Measurements from ENCODE around the gene LIME1. TPM values are rescaled to one million over a fixed set of nuclear protein-coding genes. Genes with fewer than 3 reads are reported as not detected.

LIME1 gene
- total RNA-seq, 1 donor from 2014 or later: 7.8 TPM

DNA sequence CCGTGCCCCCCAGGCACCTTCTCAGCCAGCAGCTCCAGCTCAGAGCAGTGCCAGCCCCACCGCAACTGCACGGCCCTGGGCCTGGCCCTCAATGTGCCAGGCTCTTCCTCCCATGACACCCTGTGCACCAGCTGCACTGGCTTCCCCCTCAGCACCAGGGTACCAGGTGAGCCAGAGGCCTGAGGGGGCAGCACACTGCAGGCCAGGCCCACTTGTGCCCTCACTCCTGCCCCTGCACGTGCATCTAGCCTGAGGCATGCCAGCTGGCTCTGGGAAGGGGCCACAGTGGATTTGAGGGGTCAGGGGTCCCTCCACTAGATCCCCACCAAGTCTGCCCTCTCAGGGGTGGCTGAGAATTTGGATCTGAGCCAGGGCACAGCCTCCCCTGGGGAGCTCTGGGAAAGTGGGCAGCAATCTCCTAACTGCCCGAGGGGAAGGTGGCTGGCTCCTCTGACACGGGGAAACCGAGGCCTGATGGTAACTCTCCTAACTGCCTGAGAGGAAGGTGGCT, 39.1 kb upstream of the LIME1 start:
- TF ChIP-seq CTCF (IDR thresholded peaks at IDR 0.05): no peak
- ATAC-seq (no peak), DNase-seq (no peak)
- Histone ChIP-seq H3K4me3 (peak overlapping the region; percentile 29), H3K4me1 (peaks cover 16% of the 10 kb centered on the region), H3K27me3 (no peaks in the 10 kb centered on the region), H3K9me3 (no peaks in the 10 kb centered on the region), H3K27ac (no peak overlapping the region), H3K36me3 (peaks cover 15% of the 10 kb centered on the region)
- intact Hi-C loops (cut with DNase I): no loop called here

GRCh38 chr20:63697868-63698545, 38.5 kb upstream of the LIME1 start:
- DNase-seq (no peak), ATAC-seq (no peak)
- H3K9me3 ChIP-seq: no peaks in the 10 kb centered on the region
- intact Hi-C loops (cut with DNase I): no loop called here
- H3K27me3 ChIP-seq: no peaks in the 10 kb centered on the region
- no peak overlapping the region for H3K27ac ChIP-seq
- peak overlapping the region; percentile 29 for H3K4me3 ChIP-seq
- no peak for TF ChIP-seq CTCF (IDR thresholded peaks at IDR 0.05)
- peaks cover 15% of the 10 kb centered on the region for H3K36me3 ChIP-seq
- H3K4me1 ChIP-seq: peaks cover 16% of the 10 kb centered on the region

DNA sequence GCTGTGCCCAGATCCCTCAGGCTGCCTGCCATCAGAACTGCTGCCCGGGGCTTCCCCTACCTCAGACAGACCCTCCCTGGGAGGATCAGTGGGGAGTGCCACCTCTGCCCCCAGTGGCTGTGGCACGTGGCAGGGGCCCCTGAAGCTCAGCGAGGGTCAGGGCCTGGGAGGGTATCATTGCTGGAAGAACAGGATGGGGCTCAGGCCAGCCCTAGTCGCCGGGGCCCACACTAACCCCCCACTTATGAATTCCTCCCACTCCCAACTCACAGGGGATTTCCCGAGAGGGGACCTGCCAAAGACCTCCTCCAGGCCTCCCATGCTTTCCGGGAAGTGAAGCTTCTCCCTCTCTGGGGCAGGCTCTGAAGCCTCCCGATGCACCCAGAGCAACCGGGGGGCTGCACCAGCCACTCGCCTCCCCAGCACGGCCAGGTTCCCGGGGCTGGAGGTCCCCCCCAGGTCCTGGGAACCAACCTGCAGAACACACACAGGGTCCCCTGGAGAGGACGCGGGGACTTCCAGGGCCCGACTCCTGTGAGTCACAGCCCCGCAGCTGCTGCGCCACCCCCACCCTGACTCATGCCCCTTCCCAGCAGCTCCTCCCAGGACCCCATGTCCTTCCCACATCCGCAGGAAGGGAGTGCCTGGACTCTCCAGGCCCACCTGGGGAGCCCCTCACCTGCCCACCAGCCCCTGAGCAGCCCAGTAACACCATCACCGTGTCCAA, 37.6 kb upstream of the LIME1 start:
- ATAC-seq (peak; percentile 2), DNase-seq (peak; percentile 67)
- H3K27ac ChIP-seq: peak overlapping the region; percentile 60
- no peaks in the 10 kb centered on the region for H3K9me3 ChIP-seq
- intact Hi-C loops (cut with DNase I): no loop called here
- no peaks in the 10 kb centered on the region for H3K27me3 ChIP-seq
- H3K4me1 ChIP-seq: peaks cover 16% of the 10 kb centered on the region
- no peak overlapping the region for H3K4me3 ChIP-seq
- H3K36me3 ChIP-seq: peaks cover 20% of the 10 kb centered on the region
- no peak for TF ChIP-seq CTCF (IDR thresholded peaks at IDR 0.05)

DNA sequence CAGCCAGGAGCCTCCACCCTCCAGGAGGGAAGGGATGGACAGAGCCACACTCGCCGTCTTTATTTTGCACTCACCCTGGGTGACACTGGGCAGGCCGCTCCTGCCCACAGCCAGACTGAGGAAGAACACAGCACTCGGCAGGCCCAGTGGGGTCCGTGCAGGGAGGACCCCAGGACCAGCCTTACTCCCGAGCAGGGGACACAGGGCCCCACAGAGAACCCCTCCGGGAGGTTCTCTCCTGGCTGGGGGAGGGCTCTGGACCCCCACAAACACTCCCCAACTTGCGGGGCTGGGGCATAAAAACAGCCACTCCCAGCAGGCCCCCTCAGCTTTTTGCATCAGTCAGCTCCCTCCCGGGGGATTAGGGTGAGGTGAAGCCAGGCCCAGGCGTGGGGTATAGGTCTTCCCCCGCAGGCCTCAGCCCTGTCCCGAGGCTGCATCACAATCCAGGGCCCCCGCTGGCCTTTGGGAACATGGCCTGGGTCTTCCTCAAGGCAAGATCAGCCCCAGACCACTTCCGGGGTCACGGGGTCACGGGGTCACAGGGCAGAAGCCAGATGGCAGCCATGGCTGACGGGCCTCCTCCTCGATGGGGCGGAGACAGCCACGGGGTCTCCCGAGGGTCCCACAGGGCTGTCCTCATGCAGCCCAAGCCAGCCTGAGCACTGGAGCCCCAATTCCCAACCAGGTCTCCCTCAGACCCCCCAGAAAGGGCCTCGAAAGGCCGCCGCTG, 36.8 kb upstream of the LIME1 start:
- Histone ChIP-seq H3K27me3 (no peaks in the 10 kb centered on the region), H3K9me3 (no peaks in the 10 kb centered on the region), H3K4me3 (no peak overlapping the region), H3K4me1 (peaks cover 16% of the 10 kb centered on the region), H3K27ac (peak overlapping the region; percentile 60), H3K36me3 (peaks cover 22% of the 10 kb centered on the region)
- ATAC-seq: no peak
- DNase-seq: no peak
- intact Hi-C loops (cut with DNase I): no loop called here
- no peak for TF ChIP-seq CTCF (IDR thresholded peaks at IDR 0.05)

DNA sequence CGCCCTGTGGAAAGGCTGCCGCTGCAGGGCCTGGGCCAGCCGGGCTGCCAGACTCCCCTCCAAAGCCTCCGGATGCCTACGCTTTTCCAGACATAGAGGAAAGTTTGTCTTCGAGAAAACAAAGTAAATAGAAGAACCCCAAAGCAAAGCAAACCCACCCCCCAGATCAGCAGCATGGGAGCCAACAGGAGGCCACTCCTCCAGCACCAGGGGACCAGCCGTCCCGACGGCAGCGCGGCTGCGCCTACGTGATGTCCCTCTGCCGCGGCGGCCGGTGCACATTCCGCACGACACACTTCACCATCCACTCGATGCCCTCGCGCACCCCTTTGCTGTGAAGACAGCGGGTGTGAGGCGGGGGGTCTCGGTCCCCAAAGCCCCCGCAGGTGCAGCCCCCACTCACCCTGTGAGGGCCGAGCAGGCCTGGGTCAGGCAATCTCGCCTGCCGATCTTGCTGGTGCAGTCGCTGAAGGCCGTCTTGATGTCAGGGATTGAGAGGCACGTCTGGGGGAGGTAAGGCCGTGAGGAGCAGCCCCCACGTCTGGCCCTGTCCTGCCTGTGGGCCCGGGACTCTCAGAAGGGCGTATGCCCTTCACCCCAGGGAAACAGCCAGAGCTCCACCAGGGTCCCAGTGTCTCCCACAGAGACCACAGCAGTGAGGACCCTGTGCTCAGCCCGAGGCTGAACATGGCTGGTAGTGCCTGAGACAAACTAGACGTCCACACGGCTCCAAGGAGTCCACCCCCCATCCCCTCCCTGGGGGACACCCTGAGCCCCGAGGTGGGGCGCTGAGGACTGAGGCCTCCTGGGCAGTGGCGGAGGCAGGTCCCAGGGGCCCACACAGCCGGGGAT, 36.0 kb upstream of the LIME1 start:
- TF ChIP-seq CTCF (IDR thresholded peaks at IDR 0.05): no peak
- peak; percentile 58 for DNase-seq
- Histone ChIP-seq H3K9me3 (no peaks in the 10 kb centered on the region), H3K27ac (no peak overlapping the region), H3K4me1 (peaks cover 16% of the 10 kb centered on the region), H3K4me3 (no peak overlapping the region), H3K36me3 (peaks cover 22% of the 10 kb centered on the region), H3K27me3 (no peaks in the 10 kb centered on the region)
- no peak for ATAC-seq
- intact Hi-C loops (cut with DNase I): no loop called here
